ENCODE measurements around the gene ETS1.

ETS1 gene

GRCh38 chr11:128470081-128470480 is 117.3 kb downstream of the ETS1 start:
- no peak for TF ChIP-seq CTCF (IDR thresholded peaks at IDR 0.05; ENCODE audit: low read depth, low read length)
- DNase-seq (ENCODE audit: low read depth in 2 of 2) = no peak

GRCh38 chr11:128469220-128469619 is 118.1 kb downstream of the ETS1 start:
- no peak overlapping the region for H3K4me3 ChIP-seq (replicated peaks in 1 of 2; ENCODE audit: low read depth in 2 of 2, low read length in 2 of 2)
- TF ChIP-seq CTCF (IDR thresholded peaks at IDR 0.05; ENCODE audit: low read depth, low read length) = no peak
- DNase-seq (ENCODE audit: low read depth in 2 of 2) = no peak

More at GRCh38 chr11:128470081-128470480, 117.3 kb downstream of the ETS1 start:
- H3K4me3 ChIP-seq (replicated peaks in 1 of 2; ENCODE audit: low read depth in 2 of 2, low read length in 2 of 2) = no peak overlapping the region

DNA sequence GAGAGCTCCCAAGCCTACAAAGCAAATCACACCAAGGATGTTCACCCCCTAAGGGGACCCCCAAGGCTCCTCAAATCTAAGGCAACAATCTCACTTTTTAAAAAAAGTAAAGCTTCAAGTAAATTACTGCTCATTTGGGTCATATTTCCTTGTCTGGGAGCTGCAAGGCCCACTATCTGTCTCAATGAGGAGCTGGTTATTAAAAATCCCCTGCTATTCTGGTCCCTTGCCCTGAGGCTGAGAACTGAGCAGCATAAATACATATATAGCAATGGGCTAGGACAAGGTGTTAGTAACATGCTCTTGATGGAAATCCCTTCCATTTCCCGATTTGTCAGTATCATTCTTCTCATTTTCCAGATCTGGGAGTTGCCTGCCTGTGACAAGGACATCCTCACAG is 119.2 kb downstream of the ETS1 start:
- H3K4me3 ChIP-seq (replicated peaks in 1 of 2; ENCODE audit: low read depth in 2 of 2, low read length in 2 of 2) = no peak overlapping the region
- TF ChIP-seq CTCF (IDR thresholded peaks at IDR 0.05; ENCODE audit: low read depth, low read length) = no peak
- no peak for DNase-seq (ENCODE audit: low read depth in 2 of 2)

DNA sequence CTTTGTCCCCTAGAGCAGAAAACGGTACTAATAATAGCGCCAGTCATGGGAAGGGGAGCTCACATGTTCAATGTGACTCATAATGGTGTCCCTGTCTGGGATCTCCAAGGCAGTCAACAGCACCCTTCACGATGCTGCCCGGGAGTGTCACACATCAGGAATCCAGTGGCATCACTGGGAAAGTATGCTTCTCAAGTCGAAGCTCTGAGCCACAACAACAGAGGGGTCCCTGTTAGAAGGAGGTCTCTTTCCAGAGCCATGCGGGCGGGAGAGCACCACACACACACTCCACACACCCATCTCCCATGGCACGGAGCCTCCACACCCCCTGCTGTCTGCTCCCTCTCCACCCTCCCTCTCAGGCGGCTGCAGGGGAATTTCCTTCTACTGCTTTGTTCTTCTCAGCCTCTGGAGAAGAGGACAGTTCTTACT is 119.7 kb downstream of the ETS1 start:
- peak; percentile 88 to 99 for DNase-seq (ENCODE audit: low read depth in 2 of 2)
- peak; percentile 31 for TF ChIP-seq CTCF (IDR thresholded peaks at IDR 0.05; ENCODE audit: low read depth, low read length)
- no peak overlapping the region for H3K4me3 ChIP-seq (replicated peaks in 1 of 2; ENCODE audit: low read depth in 2 of 2, low read length in 2 of 2)

GRCh38 chr11:128467041-128467440 is 120.3 kb downstream of the ETS1 start:
- H3K4me3 ChIP-seq (replicated peaks in 1 of 2; ENCODE audit: low read depth in 2 of 2, low read length in 2 of 2) = no peak overlapping the region
- TF ChIP-seq CTCF (IDR thresholded peaks at IDR 0.05; ENCODE audit: low read depth, low read length) = no peak
- DNase-seq (ENCODE audit: low read depth in 2 of 2) = no peak

- no peak for TF ChIP-seq CTCF (IDR thresholded peaks at IDR 0.05; ENCODE audit: low read depth, low read length)
- no peak overlapping the region for H3K4me3 ChIP-seq (replicated peaks in 1 of 2; ENCODE audit: low read depth in 2 of 2, low read length in 2 of 2)
- DNase-seq (ENCODE audit: low read depth in 2 of 2) = peak in 1 of 2 donors; percentile 42
Measured at GRCh38 chr11:128465946-128466705, 121.2 kb downstream of the ETS1 start.
